Glutamatergic neuron (in vitro differentiated cells): ENCODE data around the gene TNPO3. TPM values are rescaled to one million over a fixed set of nuclear protein-coding genes. Genes with fewer than 3 reads are reported as not detected.

Experiments used
- DNase-seq: peaks from one replicate; pipeline ENCODE4 v3.0.0; 2022
- H3K27ac Mint-ChIP-seq: one replicate; pipeline ENCODE4 v1.8.0; 2020; ENCODE audit warnings: mild to moderate bottlenecking, mixed read lengths, inconsistent platforms; ENCODE audit not compliant: unreplicated experiment
- H3K27me3 Mint-ChIP-seq: one replicate; pipeline ENCODE4 v1.8.0; 2020; ENCODE audit warnings: mild to moderate bottlenecking, moderate library complexity, mixed read lengths, inconsistent platforms; ENCODE audit not compliant: unreplicated experiment
- H3K36me3 Mint-ChIP-seq: one replicate; pipeline ENCODE4 v1.8.0; 2020; ENCODE audit warnings: mild to moderate bottlenecking, mixed read lengths, inconsistent platforms; ENCODE audit not compliant: unreplicated experiment
- H3K4me1 Mint-ChIP-seq: one replicate; pipeline ENCODE4 v1.8.0; 2020; ENCODE audit warnings: mild to moderate bottlenecking, low read depth, mixed read lengths, inconsistent platforms; ENCODE audit not compliant: unreplicated experiment
- H3K4me3 Mint-ChIP-seq: one replicate; pipeline ENCODE4 v1.8.0; 2020; ENCODE audit warnings: mild to moderate bottlenecking, mixed read lengths, inconsistent platforms; ENCODE audit not compliant: unreplicated experiment
- H3K9me3 Mint-ChIP-seq: one replicate; pipeline ENCODE4 v1.8.0; 2020; ENCODE audit warnings: mild to moderate bottlenecking, moderate library complexity, mixed read lengths, inconsistent platforms; ENCODE audit not compliant: unreplicated experiment
- total RNA-seq: library from RNA; stranded (reverse); fragmentation: NEBNext Ultra II Directional; extraction: Animal tissue kit (Norgen Biotek cat#: 25700); gene quantifications from one replicate; pipeline ENCODE4 v1.2.1, GENCODE V29; 2021; ENCODE audit not compliant: unreplicated experiment
- TF ChIP-seq, protein P1 (sequence below): fragments of 200-600 bp; sonication (generic); IDR thresholded peaks from one replicate; pipeline ENCODE4 v1.5.0; 2021; ENCODE audit not compliant: partially characterized antibody, unreplicated experiment

The TNPO3 gene
- total RNA-seq, 1 donor from 2014 or later = 53.8 TPM

DNA sequence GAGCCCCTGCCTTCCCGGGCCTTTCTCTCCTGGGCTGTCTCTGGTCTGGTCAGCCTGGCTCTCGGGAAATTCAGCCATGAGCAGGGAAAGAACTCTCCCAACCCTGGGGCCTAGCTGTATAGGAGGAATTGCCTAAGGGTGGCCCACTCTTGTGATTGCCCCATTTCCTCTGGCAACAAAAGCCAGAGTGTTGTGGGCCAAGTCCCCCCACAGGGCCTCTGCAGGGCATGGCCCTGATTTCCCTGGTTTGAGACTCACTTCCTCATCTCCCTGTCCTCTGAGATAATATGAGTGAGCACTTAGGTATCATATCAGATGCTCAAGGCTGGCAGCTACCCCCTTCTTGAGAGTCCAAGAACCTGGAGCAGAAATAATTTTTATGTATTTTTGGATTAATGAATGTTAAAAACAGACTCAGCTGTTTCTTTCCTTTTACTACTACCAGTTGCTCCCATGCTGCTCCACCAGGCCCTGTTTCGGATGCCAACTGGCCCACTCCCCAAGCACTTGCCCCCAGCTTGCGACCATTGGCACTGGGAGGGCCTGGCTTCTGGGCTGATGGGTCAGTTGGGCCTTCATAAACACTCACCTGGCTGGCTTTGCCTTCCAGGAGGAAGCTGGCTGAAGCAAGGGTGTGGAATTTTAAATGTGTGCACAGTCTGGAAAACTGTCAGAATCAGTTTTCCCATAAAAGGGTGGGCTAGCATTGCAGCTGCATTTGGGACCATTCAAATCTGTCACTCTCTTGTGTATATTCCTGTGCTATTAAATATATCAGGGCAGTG is 105.7 kb downstream of the TNPO3 start:
- Mint-ChIP-seq H3K27me3 (no peaks in the 10 kb centered on the region), H3K4me1 (no peaks in the 10 kb centered on the region), H3K27ac (no peak overlapping the region), H3K4me3 (no peak overlapping the region), H3K9me3 (peaks cover 5% of the 10 kb centered on the region), H3K36me3 (no peaks in the 10 kb centered on the region)
- no peak for DNase-seq
- TF ChIP-seq, protein P1, sequence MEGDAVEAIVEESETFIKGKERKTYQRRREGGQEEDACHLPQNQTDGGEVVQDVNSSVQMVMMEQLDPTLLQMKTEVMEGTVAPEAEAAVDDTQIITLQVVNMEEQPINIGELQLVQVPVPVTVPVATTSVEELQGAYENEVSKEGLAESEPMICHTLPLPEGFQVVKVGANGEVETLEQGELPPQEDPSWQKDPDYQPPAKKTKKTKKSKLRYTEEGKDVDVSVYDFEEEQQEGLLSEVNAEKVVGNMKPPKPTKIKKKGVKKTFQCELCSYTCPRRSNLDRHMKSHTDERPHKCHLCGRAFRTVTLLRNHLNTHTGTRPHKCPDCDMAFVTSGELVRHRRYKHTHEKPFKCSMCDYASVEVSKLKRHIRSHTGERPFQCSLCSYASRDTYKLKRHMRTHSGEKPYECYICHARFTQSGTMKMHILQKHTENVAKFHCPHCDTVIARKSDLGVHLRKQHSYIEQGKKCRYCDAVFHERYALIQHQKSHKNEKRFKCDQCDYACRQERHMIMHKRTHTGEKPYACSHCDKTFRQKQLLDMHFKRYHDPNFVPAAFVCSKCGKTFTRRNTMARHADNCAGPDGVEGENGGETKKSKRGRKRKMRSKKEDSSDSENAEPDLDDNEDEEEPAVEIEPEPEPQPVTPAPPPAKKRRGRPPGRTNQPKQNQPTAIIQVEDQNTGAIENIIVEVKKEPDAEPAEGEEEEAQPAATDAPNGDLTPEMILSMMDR = no peak

DNA sequence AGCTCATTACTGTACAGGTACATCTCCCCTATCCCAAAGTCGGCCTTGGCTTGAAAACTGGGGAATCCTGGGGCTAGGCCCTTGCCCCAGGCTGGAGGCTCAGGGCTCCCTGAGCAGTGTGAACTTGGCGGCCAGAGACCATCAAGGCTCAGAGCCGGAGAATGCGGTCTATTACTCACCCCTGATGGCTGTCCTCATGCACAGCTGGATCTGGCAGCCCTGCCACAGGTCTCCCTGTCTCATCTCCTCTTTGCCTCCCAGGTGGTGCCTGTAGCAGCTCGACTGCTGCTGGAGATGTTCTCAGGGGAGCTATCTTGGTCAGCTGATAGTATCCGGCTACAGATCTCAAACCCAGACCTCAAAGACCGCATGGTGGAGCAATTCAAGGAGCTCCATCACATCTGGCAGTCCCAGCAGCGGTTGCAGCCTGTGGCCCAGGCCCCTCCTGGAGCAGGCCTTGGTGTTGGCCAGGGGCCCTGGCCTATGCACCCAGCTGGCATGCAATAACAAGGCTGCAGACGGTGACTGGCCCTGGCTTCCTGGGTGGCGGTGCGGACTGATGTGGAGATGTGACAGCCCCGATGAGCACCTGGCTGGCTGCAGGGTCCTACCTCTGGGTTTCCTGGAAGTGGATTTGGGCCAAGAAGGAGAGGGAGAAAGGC is 106.5 kb downstream of the TNPO3 start:
- Mint-ChIP-seq H3K27me3 (no peaks in the 10 kb centered on the region), H3K27ac (no peak overlapping the region), H3K4me1 (no peaks in the 10 kb centered on the region), H3K4me3 (no peak overlapping the region), H3K9me3 (peaks cover 3% of the 10 kb centered on the region), H3K36me3 (no peaks in the 10 kb centered on the region)
- DNase-seq = no peak
- TF ChIP-seq, protein P1 = no peak

DNA sequence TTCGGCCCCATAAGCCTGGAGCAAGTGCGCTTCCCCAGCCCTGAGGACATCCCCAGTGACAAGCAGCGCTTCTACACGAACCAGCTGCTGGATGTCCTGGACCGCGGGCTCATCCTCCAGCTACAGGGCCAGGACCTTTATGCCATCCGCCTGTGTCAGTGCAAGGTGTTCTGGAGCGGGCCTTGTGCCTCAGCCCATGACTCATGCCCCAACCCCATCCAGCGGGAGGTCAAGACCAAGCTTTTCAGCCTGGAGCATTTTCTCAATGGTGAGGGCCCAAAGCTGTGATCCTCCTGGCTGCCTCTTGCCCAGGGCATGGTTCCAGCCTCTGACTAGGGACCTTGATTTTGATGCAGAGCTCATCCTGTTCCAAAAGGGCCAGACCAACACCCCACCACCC is 107.1 kb downstream of the TNPO3 start:
- Mint-ChIP-seq H3K27ac (no peak overlapping the region), H3K36me3 (no peaks in the 10 kb centered on the region), H3K9me3 (peaks cover 3% of the 10 kb centered on the region), H3K4me3 (no peak overlapping the region), H3K4me1 (no peaks in the 10 kb centered on the region), H3K27me3 (no peaks in the 10 kb centered on the region)
- TF ChIP-seq, protein P1 = no peak
- no peak for DNase-seq

DNA sequence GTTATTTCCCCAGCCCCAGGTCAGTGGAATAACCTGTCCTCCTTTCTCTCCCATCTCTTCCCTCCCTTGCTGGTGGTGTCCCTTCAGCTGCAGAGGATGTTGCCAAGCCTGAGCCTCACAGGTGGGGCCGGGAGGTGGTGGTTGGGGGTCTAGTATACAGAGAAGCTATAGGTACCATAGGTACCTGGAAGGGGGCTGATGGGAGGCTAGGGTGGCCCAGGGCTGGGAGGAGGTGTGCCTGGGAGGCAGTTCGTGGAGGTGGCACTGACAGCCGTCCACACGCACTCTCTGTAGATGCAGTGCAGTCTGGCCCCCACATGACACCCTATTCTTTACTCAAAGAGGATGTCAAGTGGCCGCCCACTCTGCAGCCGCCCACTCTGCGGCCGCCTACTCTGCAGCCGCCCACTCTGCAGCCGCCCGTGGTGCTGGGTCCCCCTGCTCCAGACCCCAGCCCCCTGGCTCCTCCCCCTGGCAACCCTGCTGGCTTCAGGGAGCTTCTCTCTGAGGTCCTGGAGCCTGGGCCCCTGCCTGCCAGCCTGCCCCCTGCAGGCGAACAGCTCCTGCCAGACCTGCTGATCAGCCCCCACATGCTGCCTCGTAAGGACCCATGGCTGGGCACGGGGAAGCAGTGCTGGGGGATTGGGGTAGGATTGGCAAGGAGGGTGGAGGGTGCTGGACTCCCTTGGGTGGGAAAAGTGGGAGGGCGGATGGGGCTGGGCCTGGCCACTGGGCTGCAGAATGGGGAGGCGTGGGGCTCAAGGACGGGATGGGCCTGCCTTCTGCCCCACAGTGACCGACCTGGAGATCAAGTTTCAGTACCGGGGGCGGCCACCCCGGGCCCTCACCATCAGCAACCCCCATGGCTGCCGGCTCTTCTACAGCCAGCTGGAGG is 107.7 kb downstream of the TNPO3 start:
- Mint-ChIP-seq H3K36me3 (no peaks in the 10 kb centered on the region), H3K27me3 (no peaks in the 10 kb centered on the region), H3K4me1 (no peaks in the 10 kb centered on the region), H3K4me3 (no peak overlapping the region), H3K27ac (no peak overlapping the region), H3K9me3 (peaks cover 3% of the 10 kb centered on the region)
- no peak for DNase-seq
- TF ChIP-seq, protein P1 = no peak
